Measurements from ENCODE around the gene GRM5.
A peak's percentile ranks its signal among the peaks of the same experiment; 100 is the strongest.
"Not testable (repeated sequence)": the region's sequence is repeated elsewhere in the genome, so short reads cannot be mapped to it uniquely, and the experiment has no call there.

Gene GRM5

DNA sequence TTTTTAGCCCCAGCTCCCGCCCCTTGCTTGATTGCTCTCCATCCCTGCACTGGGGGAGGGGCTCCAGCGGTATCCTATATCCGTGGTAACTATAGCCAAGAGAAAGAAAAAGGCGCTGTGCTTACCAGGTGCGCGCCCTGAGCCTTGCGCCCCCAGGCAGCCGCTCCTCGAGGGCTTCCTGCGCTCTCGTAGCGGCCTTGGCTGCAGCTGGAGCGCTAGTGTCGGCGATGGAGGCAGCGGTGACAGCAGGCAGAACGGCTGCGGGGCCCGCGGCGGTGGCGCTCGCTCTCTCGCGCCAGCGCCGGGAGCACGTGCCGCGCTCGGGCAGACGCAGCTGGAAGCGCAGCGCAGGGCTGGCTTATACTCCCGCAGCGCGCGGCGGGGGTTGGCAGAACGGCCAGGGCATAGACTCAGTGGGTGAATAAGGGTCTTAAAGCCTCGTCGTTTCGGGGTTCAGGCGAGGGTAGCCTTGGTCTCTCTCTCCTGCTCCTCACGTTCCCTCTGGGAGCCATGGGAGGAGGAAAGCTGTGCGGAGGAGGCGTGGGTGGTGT is at the start of gene GRM5:
Gene GRM5 (minus strand): TSS at position 332 of the 551 bp plus-strand sequence. CDS start 18,110 bp downstream, outside the sequence.
- not testable (repeated sequence) for DNase-seq (ENCODE audit: low read depth); H3K4me3 ChIP-seq (ENCODE audit: low read depth, low read length)

GRCh38 chr11:89097956-89098355 is 32.2 kb upstream of the GRM5 start:
- DNase-seq (ENCODE audit: low read depth), result peak; percentile 9
- not testable (repeated sequence) for H3K4me3 ChIP-seq (ENCODE audit: low read depth, low read length)
- TF ChIP-seq, protein P1, sequence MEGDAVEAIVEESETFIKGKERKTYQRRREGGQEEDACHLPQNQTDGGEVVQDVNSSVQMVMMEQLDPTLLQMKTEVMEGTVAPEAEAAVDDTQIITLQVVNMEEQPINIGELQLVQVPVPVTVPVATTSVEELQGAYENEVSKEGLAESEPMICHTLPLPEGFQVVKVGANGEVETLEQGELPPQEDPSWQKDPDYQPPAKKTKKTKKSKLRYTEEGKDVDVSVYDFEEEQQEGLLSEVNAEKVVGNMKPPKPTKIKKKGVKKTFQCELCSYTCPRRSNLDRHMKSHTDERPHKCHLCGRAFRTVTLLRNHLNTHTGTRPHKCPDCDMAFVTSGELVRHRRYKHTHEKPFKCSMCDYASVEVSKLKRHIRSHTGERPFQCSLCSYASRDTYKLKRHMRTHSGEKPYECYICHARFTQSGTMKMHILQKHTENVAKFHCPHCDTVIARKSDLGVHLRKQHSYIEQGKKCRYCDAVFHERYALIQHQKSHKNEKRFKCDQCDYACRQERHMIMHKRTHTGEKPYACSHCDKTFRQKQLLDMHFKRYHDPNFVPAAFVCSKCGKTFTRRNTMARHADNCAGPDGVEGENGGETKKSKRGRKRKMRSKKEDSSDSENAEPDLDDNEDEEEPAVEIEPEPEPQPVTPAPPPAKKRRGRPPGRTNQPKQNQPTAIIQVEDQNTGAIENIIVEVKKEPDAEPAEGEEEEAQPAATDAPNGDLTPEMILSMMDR (IDR thresholded peaks at IDR 0.05; ENCODE audit: insufficient read depth, low read depth, low read length, missing control alignments), result peak; percentile 62

GRCh38 chr11:89093806-89094205 is 28.0 kb upstream of the GRM5 start:
- not testable (repeated sequence) for H3K4me3 ChIP-seq (ENCODE audit: low read depth, low read length); DNase-seq (ENCODE audit: low read depth)

GRCh38 chr11:89084951-89085350 is 19.2 kb upstream of the GRM5 start:
- not testable (repeated sequence) for H3K4me3 ChIP-seq (ENCODE audit: low read depth, low read length)

GRCh38 chr11:89070911-89071310 is 5.1 kb upstream of the GRM5 start:
- not testable (repeated sequence) for DNase-seq (ENCODE audit: low read depth); H3K4me3 ChIP-seq (ENCODE audit: low read depth, low read length)

More at GRCh38 chr11:89084951-89085350, 19.2 kb upstream of the GRM5 start:
- DNase-seq (ENCODE audit: low read depth), result not testable (repeated sequence)

DNA sequence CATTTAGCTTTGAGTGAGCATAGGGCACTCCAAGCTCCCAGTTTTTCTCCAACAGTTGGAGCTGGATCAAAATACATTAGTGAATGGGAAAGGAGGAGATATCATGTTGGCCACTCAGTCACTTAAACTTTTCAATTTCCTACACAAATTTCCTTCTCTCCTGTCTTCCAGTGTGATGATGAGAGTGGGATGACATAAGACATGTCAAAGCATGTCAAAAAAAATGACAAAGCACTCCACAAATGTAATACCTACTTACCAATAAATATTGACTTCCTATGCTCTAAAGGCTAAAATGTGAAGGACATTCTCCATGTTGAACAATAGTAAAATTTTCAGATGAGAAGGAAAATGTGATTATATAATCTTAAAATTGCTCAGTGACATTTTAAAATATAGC is 1.5 kb upstream of the GRM5 start:
- H3K4me3 ChIP-seq (ENCODE audit: low read depth, low read length), result no peak overlapping the region
- TF ChIP-seq, protein P1 (IDR thresholded peaks at IDR 0.05; ENCODE audit: insufficient read depth, low read depth, low read length, missing control alignments), result no peak
- DNase-seq (ENCODE audit: low read depth), result no peak

- no peak for DNase-seq (ENCODE audit: low read depth)
- TF ChIP-seq, protein P1 (IDR thresholded peaks at IDR 0.05; ENCODE audit: insufficient read depth, low read depth, low read length, missing control alignments), result no peak
- no peak overlapping the region for H3K4me3 ChIP-seq (ENCODE audit: low read depth, low read length)
Observed at GRCh38 chr11:89065066-89065465, 716 bp downstream of the GRM5 start.

- H3K4me3 ChIP-seq (ENCODE audit: low read depth, low read length); DNase-seq (ENCODE audit: low read depth): not testable (repeated sequence)
Observed at GRCh38 chr11:89063481-89063951, 2.3 kb downstream of the GRM5 start.

DNA sequence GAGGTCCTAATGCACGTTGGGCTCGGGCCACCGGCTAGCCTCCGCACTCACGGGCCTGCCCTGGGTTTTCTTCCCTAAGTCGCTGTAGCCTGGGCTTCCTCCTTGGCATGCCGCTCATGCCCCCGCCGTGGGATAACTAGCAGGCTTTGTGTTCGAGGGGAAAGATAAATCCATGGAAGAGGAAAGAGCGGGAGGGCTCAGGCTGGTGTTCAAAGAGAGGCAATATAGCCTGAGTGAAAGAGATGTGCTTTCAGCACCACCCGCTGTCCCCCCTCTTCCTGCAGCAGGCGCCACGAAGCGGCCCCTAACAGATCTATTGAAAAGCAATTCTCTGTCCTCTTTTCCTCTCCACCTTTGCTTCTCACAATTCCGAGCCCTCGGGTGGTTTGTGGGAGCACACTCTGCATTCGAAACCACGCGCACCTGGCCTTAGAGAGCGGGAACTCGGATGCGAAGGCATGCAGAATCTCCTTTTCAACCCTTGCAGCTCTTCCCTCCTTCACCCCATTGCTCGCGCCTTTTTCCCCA is 2.9 kb downstream of the GRM5 start:
- DNase-seq (ENCODE audit: low read depth); H3K4me3 ChIP-seq (ENCODE audit: low read depth, low read length): not testable (repeated sequence)

DNA sequence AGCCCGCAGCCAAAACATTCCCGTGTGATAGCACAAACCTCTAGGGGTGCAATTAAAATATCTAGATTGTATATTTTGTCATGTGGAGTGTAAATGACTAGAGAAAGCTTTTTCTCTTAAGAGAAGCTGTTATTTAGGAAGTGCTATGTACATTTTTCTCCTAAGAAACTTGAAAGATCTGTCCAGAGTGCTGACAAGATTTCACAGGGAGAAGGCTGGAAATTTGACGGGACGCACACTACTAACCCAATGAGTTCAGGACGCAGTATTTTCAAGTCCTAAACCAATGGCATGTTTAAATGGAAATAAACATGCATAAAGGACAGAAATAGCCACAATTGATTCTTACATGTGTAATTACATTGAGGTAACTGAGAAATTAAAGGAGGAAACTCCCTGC is 3.9 kb downstream of the GRM5 start:
- not testable (repeated sequence) for DNase-seq (ENCODE audit: low read depth); H3K4me3 ChIP-seq (ENCODE audit: low read depth, low read length)

DNA sequence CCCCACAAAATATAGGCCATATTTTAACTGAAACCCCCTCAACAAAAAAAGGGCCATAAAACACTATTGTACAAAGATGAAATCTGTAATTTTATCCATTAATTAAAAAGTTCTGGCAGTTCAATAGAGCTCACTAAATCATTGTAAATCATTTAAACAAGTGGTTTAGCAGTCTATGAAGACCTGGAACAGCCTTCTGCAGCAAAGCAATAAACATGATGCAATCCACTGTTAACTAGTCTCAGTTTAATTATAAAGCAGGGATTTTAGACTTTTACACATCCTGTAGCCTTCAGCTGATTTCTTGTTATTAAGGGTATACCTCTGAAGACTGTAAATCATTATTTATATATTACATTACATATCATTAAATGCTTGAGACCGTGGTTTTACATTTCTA is 8.4 kb downstream of the GRM5 start:
- DNase-seq (ENCODE audit: low read depth); H3K4me3 ChIP-seq (ENCODE audit: low read depth, low read length): not testable (repeated sequence)
